GM21825 (cell line): ENCODE measurements around the gene CYS1.
"Not testable (repeated sequence)": the region's sequence is repeated elsewhere in the genome, so short reads cannot be mapped to it uniquely, and the experiment has no call there.

Experiments
- ATAC-seq: cut with Tn5 transposase; IDR thresholded peaks from one replicate; pipeline ENCODE4 v1.9.1; 2021; ENCODE audit warnings: mild to moderate bottlenecking, moderate library complexity; ENCODE audit not compliant: unreplicated experiment

Gene CYS1

GRCh38 chr2:10016001-10016801 lies 64.0 kb downstream of the CYS1 start:
- ATAC-seq = no peak

DNA sequence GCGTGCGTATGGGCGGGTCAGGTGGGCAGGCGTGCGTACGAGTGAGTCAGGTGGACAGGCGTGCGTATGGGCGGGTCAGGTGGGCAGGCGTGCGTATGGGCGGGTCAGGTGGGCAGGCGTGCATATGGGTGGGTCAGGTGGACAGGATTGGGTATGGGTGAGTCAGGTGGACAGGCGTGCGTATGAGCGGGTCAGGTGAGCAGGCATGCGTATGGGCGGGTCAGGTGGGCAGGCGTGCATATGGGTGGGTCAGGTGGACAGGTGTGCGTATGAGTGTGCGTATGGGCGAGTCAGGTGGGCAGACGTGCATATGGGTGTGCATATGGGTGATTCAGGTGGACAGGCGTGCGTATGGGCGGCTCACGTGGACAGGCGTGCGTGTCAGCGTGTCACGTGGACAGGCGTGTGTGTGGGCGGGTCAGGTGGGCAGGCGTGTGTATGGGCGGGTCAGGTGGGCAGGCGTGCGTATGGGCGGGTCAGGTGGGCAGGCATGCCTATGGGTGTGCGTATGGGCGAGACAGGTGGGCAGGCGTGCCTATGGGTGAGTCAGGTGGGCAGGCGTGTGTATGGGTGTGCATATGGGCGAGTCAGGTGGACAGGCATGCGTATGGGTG lies 64.7 kb downstream of the CYS1 start:
- not testable (repeated sequence) for ATAC-seq

GRCh38 chr2:10014418-10015190 lies 65.6 kb downstream of the CYS1 start:
- no peak for ATAC-seq

GRCh38 chr2:10013651-10014417 lies 66.4 kb downstream of the CYS1 start:
- ATAC-seq = not testable (repeated sequence)

DNA sequence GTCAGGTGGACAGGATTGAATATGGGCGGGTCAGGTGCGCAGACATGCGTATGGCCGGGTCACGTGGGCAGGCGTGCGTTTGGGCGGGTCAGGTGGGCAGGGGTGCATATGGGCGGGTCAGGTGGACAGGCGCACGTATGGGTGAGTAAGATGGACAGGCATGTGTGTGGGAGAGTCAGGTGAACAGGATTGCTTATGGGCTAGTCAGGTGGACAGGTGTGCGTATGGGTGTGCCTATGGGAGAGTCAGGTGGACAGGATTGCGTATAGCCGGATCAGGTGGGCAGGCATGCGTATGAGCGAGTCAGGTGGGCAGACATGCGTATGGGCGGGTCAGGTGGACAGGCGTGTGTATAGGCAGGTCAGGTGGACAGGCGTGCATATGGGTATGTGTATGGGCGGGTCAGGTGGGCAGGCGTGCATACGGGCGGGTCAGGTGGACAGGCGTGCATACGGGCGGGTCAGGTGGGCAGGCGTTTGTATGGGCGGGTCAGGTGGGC lies 67.2 kb downstream of the CYS1 start:
- no peak for ATAC-seq

GRCh38 chr2:10012366-10012962 lies 67.7 kb downstream of the CYS1 start:
- not testable (repeated sequence) for ATAC-seq

DNA sequence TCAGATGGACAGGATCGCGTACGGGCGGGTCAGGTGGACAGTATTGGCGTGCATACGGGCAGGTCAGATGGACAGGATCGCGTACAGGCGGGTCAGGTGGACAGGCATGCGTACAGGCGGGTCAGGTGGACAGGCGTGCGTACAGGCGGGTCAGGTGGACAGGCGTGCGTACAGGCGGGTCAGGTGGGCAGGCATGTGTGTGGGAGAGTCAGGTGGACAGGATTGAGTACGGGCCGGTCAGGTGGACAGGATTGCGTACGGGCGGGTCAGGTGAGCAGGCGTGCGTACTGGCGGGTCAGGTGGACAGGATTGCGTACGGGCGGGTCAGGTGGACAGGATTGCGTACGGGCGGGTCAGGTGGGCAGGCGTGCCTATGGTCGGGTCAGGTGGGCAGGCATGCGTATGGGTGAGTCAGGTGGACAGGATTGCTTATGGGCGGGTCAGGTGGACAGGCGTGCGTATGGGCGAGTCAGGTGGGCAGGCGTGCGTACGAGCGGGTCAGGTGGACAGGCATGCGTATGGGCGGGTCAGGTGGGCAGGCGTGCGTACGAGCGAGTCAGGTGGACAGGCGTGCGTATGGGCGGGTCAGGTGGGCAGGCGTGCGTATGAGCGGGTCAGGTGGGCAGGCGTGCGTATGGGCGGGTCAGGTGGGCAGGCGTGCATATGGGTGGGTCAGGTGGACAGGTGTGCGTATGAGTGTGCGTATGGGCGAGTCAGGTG lies 68.4 kb downstream of the CYS1 start:
- not testable (repeated sequence) for ATAC-seq

DNA sequence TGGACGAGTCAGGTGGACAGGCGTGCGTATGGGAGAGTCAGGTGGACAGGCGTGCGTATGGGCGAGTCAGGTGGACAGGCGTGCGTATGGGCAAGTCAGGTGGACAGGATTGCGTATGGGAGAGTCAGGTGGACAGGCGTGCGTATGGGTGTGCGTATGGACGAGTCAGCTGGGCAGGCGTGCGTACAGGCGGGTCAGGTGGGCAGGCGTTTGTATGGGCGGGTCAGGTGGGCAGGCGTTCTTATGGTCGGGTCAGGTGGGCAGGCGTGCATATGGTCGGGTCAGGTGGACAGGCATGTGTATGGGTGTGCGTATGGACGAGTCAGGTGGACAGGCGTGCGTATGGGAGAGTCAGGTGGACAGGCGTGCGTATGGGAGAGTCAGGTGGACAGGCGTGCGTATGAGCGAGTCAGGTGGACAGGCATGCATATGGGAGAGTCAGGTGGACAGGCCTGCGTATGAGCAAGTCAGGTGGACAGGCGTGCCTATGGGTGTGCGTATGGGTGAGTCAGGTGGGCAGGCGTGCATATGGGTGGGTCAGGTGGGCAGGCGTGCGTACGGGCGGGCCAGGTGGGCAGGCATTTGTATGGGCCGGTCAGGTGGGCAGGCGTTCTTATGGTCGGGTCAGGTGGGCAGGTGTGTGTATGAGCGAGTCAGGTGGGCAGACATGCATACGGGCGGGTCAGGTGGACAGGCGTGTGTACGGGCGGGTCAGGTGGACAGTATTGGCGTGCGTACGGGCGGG lies 69.2 kb downstream of the CYS1 start:
- ATAC-seq = not testable (repeated sequence)

DNA sequence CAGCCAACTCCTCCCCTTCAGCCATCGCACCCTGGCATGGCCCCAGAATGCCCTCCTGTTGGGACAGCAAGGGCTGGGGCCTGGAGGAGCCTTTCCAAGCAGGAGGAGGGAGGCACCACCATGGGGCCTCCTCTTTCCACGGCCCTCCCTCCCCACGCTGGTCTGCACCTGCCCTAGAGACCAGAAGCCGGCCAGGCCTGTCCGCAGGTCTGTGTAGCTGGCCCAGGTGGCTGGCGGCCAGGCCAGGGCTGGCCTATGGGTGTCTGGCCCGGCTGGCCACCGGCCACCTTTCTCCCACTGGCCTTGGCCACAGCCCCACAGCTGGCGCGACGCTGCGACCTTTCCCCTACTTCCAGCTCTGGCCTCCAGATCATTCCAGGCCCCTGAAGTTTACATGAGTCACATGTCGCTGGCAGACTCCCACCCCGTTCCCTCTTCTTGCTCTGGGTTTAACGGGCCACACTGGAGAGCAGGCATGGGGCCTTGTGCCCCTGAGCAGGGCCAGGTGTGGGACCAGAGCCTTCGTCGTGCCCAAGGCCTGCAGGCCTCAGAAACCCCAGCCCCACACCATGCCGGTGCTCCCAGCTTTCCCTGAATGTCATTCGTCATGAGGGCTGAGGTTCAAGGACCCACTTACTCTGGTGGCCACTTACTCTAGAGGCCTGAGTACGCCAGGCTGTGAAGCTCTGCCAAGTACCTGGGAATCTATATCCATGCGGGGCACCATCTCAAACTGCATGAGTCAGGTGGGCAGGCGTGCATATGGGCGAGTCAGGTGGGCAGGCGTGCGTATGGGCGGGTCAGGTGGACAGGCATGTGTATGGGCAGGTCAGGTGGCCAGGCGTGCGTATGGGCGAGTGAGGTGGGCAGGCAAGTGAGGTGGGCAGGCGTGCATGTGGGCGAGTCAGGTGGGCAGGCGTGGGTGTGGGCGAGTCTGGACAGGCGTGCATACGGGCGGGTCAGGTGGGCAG lies 70.1 kb downstream of the CYS1 start:
- ATAC-seq = no peak

DNA sequence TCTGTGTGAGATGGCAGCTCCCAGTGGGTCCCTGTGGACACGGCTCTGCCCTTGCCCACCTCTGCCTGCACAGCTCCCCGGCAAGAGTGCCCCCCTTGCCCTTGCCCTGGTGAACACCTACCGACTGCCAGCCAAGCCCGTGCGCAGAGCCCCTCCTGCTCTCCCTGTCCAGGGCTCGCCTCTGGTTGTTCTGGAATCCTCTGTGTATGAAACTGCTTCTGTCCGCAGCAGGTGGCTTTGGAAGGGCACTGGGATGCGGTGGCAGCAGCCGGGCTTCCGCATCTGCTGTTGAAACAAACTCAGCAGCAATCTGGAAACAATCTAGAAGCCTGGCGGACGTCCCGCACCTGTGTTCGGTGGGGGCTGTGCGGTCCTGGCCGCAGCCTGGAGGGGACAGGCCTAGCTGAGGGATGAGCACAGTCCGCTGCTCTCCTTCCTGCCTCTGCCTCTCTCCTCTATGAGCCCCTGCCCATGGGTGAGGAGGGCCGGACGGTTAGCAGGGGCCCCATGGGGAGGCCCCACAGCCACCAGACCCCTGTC lies 70.9 kb downstream of the CYS1 start:
- ATAC-seq = no peak

DNA sequence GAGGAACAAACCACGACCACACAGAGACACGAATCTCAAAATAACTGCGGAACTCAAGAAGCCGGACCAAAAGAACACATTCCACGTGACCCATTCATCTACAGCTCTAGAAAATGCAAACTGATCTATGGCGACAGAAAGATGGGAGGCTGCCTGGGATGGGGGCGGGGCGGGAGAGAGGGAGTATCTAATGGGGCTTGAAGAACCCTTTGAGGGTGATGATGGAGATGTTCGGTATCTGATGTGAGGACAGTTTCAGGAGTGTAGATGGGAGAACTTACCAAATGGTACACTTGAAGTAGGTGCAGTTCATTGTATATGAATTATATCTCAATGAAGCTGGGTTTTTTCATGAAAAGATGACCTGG lies 71.4 kb downstream of the CYS1 start:
- no peak for ATAC-seq

DNA sequence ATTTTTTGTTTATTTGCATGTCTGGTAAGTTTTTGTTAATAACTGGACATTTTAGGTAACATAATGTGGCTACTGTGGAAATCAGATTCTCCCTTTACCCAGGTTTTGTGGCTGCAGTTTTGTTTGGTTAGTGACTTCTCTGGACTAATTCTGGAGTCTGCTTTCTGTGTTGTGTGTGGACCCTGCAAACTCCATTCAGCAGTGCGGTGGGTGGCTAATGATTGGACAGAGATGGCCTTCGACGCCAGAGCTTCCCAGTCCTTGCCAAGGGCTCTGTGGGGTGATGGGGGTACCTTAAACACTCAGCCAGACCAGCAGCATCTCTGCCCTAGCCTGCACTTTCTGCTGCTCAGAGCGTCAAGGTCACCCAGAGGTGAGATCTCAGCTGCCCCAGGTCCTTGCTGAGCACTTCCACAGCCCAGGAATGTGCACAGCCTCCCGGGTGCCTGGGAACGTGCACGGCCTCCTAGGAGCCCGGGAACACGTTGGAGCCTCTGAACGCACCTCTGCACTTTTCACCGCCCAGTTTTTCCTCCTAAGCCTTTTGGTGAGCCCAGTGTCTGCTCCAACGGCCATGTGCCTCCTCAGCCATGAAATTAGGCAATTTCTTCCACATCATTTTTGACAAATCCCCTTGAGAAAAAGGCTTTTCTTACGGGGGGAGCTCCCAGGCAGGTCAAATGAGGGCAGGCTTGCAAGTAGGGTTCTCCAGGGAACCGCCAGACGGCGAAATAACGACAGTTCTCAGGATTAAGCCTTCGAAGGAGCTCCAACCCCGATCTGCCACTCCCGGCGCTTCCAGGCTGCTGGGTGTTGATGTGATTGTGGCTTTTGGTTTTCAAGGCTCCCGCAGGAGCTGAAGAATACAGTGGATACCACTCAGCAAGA lies 72.0 kb downstream of the CYS1 start:
- ATAC-seq = no peak

GRCh38 chr2:10007435-10007834 lies 72.8 kb downstream of the CYS1 start:
- ATAC-seq = no peak
